G401 (cell line): Measurements from ENCODE around the gene GXYLT2. TPM values are rescaled to one million over a fixed set of nuclear protein-coding genes. Genes with fewer than 3 reads are reported as not detected.

Experiments used
- DNase-seq: peaks from one replicate; pipeline ENCODE4 v3.0.0-alpha.2; 2015; ENCODE audit warnings: low spot score
- in situ Hi-C: cut with HindIII; loops from 2 replicates; pipeline ENCODE4 v1.10.0; 2016; ENCODE audit warnings: low sequenced_read_pairs, mixed read lengths
- total RNA-seq: library from RNA; depleted of rRNA; stranded (reverse); fragments of >200 nt; shearing (Covaris generic); gene quantifications from 2 replicates; pipeline ENCODE4 v1.2.3, GENCODE V29; 2014

GXYLT2 gene
- total RNA-seq, 1 experiment from 2014 or later, result 10.3 TPM

GRCh38 chr3:72962317-72962716 is 74.5 kb downstream of the GXYLT2 start:
- DNase-seq, result no peak
- in situ Hi-C loops, result no loop called here

GRCh38 chr3:72964633-72965032 is 76.8 kb downstream of the GXYLT2 start:
- in situ Hi-C loops, result no loop called here

GRCh38 chr3:72968266-72968664 is 80.4 kb downstream of the GXYLT2 start:
- in situ Hi-C loops, result no loop called here
- no peak for DNase-seq

More at GRCh38 chr3:72964633-72965032, 76.8 kb downstream of the GXYLT2 start:
- DNase-seq, result no peak

GRCh38 chr3:72969766-72970165 is 81.9 kb downstream of the GXYLT2 start:
- in situ Hi-C loops, result no loop called here
- no peak for DNase-seq

GRCh38 chr3:72970942-72971341 is 83.1 kb downstream of the GXYLT2 start:
- in situ Hi-C loops, result no loop called here

GRCh38 chr3:72972706-72973030 is 84.8 kb downstream of the GXYLT2 start:
- no peak for DNase-seq
- in situ Hi-C loops, result no loop called here

More at GRCh38 chr3:72970942-72971341, 83.1 kb downstream of the GXYLT2 start:
- no peak for DNase-seq

GRCh38 chr3:72973031-72973723 is 85.3 kb downstream of the GXYLT2 start:
- no peak for DNase-seq
- in situ Hi-C loops, result no loop called here

GRCh38 chr3:72973786-72974185 is 85.9 kb downstream of the GXYLT2 start:
- no peak for DNase-seq
- in situ Hi-C loops, result no loop called here

- in situ Hi-C loops, result no loop called here
- no peak for DNase-seq
Measured at GRCh38 chr3:72974956-72975355, 87.1 kb downstream of the GXYLT2 start.

- no peak for DNase-seq
- in situ Hi-C loops, result no loop called here
Measured at GRCh38 chr3:72976281-72976741, 88.5 kb downstream of the GXYLT2 start.

GRCh38 chr3:72977060-72977808 is 89.4 kb downstream of the GXYLT2 start:
- in situ Hi-C loops, result no loop called here
- DNase-seq, result no peak

- no peak for DNase-seq
- in situ Hi-C loops, result no loop called here
Measured at GRCh38 chr3:72982609-72983366, 94.9 kb downstream of the GXYLT2 start.

- in situ Hi-C loops, result no loop called here
- DNase-seq, result no peak
Measured at GRCh38 chr3:72985576-72985975, 97.7 kb downstream of the GXYLT2 start.

- DNase-seq, result no peak
- in situ Hi-C loops, result no loop called here
Measured at GRCh38 chr3:72990701-72991395, 103.0 kb downstream of the GXYLT2 start.

- in situ Hi-C loops, result no loop called here
- DNase-seq, result no peak
Measured at GRCh38 chr3:72991522-72991921, 103.7 kb downstream of the GXYLT2 start.

GRCh38 chr3:72993391-72993790 is 105.5 kb downstream of the GXYLT2 start:
- in situ Hi-C loops, result no loop called here
- no peak for DNase-seq

- in situ Hi-C loops, result no loop called here
Measured at GRCh38 chr3:72995337-72995736, 107.5 kb downstream of the GXYLT2 start.

GRCh38 chr3:72996121-72996472 is 108.3 kb downstream of the GXYLT2 start:
- no peak for DNase-seq
- in situ Hi-C loops, result no loop called here

More at GRCh38 chr3:72995337-72995736, 107.5 kb downstream of the GXYLT2 start:
- DNase-seq, result no peak

GRCh38 chr3:72996473-72997333 is 108.9 kb downstream of the GXYLT2 start, which contains the start of gene PPP4R2:
Gene PPP4R2 (plus strand): TSS chr3:72996811. CDS start chr3:72997038, 227 bp downstream.
- peak; percentile 82 for DNase-seq
- in situ Hi-C loops, result no loop called here
